Endothelial cell of umbilical vein (primary cell): ENCODE measurements around the gene SETBP1.

Source experiments
- POLR2A ChIP-seq: IDR thresholded peaks from 2 replicates; pipeline ENCODE4 v1.6.1; 2012; ENCODE audit warnings: low read depth, mild to moderate bottlenecking, control low read depth, low read length
- TF ChIP-seq, protein P1 (sequence below), 2 donors: IDR thresholded peaks; 1 replicate in 1 of 2; 2 replicates in 1 of 2; pipeline ENCODE4 v1.5.1; 2011; ENCODE audit warnings: low read length in 2 of 2, mild to moderate bottlenecking in 2 of 2, moderate library complexity in 2 of 2, control low read depth in 1 of 2, inconsistent platforms in 1 of 2, low read depth in 1 of 2; ENCODE audit not compliant: insufficient read depth in 1 of 2; ENCODE audit errors: extremely low read depth in 1 of 2

GRCh38 chr18:44799382-44799906, 118.8 kb downstream of the SETBP1 start:
- TF ChIP-seq, protein P1, sequence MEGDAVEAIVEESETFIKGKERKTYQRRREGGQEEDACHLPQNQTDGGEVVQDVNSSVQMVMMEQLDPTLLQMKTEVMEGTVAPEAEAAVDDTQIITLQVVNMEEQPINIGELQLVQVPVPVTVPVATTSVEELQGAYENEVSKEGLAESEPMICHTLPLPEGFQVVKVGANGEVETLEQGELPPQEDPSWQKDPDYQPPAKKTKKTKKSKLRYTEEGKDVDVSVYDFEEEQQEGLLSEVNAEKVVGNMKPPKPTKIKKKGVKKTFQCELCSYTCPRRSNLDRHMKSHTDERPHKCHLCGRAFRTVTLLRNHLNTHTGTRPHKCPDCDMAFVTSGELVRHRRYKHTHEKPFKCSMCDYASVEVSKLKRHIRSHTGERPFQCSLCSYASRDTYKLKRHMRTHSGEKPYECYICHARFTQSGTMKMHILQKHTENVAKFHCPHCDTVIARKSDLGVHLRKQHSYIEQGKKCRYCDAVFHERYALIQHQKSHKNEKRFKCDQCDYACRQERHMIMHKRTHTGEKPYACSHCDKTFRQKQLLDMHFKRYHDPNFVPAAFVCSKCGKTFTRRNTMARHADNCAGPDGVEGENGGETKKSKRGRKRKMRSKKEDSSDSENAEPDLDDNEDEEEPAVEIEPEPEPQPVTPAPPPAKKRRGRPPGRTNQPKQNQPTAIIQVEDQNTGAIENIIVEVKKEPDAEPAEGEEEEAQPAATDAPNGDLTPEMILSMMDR (IDR thresholded peaks at IDR 0.05; ENCODE audit: extremely low read depth in 1 of 2, insufficient read depth in 1 of 2, low read depth in 1 of 2, low read length in 2 of 2), result no peak
- no peak for TF ChIP-seq POLR2A
